B cell (primary cell): ENCODE results near the gene AS3MT. TPM values are rescaled to one million over a fixed set of nuclear protein-coding genes. Genes with fewer than 3 reads are reported as not detected.

Source experiments
- ATAC-seq: fragments of 200-7000 bp; cut with Tn5 transposase; one replicate; pipeline ENCODE4 v1.10.0; 2021; ENCODE audit warnings: low read depth, mild to moderate bottlenecking, moderate number of reproducible peaks, moderate library complexity
- CTCF ChIA-PET: fragments of 350-600 bp; sonication (Branson Sonifier 250); formaldehyde crosslinking; loops from one replicate; lab custom pipeline; 2021; ENCODE audit warnings: antibody characterized with exemption, inconsistent platforms; lab: Charles Lee
- POLR2A ChIA-PET: fragments of 350-600 bp; sonication (Branson Sonifier 250); formaldehyde crosslinking; loops from one replicate; lab custom pipeline; 2021; ENCODE audit warnings: antibody characterized with exemption; lab: Charles Lee
- DNase-seq: peaks from one replicate; pipeline ENCODE4 v3.0.0; 2013
- H2AFZ ChIP-seq: 2 replicates; pipeline ENCODE4 v1.6.1; 2012; ENCODE audit warnings: mild to moderate bottlenecking, low read depth, low read length; ENCODE audit not compliant: insufficient read depth, poor library complexity, severe bottlenecking
- H3K27ac ChIP-seq, 2 donors: 1 replicate in 1 of 2; 2 replicates in 1 of 2; pipeline ENCODE4 v1.5.1; 2012 to 2013; ENCODE audit warnings: low read length in 2 of 2, mild to moderate bottlenecking in 2 of 2, moderate library complexity in 1 of 2
- H3K27me3 ChIP-seq, 4 experiments: fragments of 200-600 bp in 1 of 4; sonication (generic) in 1 of 4; replicated peaks in 1 of 4; 1 replicate in 2 of 4; 2 replicates in 2 of 4; pipeline versions ENCODE4 v1.6.1 to v1.7.0; 2013 to 2016; ENCODE audit warnings: low read length in 3 of 4, mild to moderate bottlenecking in 2 of 4, mixed read lengths in 1 of 4, moderate library complexity in 1 of 4; ENCODE audit not compliant: insufficient read depth in 4 of 4, control insufficient read depth in 3 of 4; ENCODE audit errors: control extremely low read depth in 1 of 4
- H3K36me3 ChIP-seq, 2 experiments: replicated peaks in 1 of 2; 1 replicate in 1 of 2; 2 replicates in 1 of 2; pipeline versions ENCODE4 v1.6.1 to v1.7.1; 2013; ENCODE audit warnings: low read length in 1 of 2; ENCODE audit not compliant: insufficient read depth in 2 of 2, control insufficient read depth in 1 of 2; ENCODE audit errors: control extremely low read depth in 1 of 2, extremely low read depth in 1 of 2
- H3K4me1 ChIP-seq, 2 donors: fragments of 200-600 bp in 1 of 2; sonication (generic) in 1 of 2; 1 replicate in 1 of 2; 2 replicates in 1 of 2; pipeline versions ENCODE4 v1.5.1 to v1.6.1; 2013 to 2017; ENCODE audit warnings: low read length in 2 of 2; ENCODE audit not compliant: control insufficient read depth in 2 of 2, insufficient read depth in 2 of 2
- H3K4me2 ChIP-seq: replicated peaks from 2 replicates; pipeline ENCODE3; 2012; ENCODE audit warnings: mild to moderate bottlenecking, low read depth, low read length; ENCODE audit not compliant: poor library complexity, severe bottlenecking
- H3K4me3 ChIP-seq, 5 experiments: fragments of 200-600 bp in 1 of 5; sonication (generic) in 1 of 5; 1 replicate in 3 of 5; 2 replicates in 2 of 5; pipeline versions ENCODE4 v1.5.1 to v1.7.0; 2011 to 2016; ENCODE audit warnings: low read length in 4 of 5, mild to moderate bottlenecking in 4 of 5, low read depth in 2 of 5, control low read depth in 1 of 5, moderate library complexity in 1 of 5; ENCODE audit not compliant: insufficient read depth in 1 of 5; ENCODE audit errors: control extremely low read depth in 1 of 5, extremely low read depth in 1 of 5
- H3K79me2 ChIP-seq: fragments of 200-600 bp; sonication (generic); one replicate; pipeline ENCODE4 v1.6.0; 2016; ENCODE audit warnings: low read length; ENCODE audit not compliant: control insufficient read depth, insufficient read depth
- H3K9ac ChIP-seq: fragments of 200-600 bp; sonication (generic); 2 replicates; pipeline ENCODE4 v1.6.1; 2017; ENCODE audit warnings: mild to moderate bottlenecking, low read length, moderate library complexity
- H3K9me3 ChIP-seq, 3 donors: one replicate each; pipeline versions ENCODE4 v1.6.1 to v1.7.1; 2013; ENCODE audit warnings: low read length in 2 of 3; ENCODE audit not compliant: control insufficient read depth in 2 of 3, insufficient read depth in 1 of 3; ENCODE audit errors: control extremely low read depth in 1 of 3
- H4K20me1 ChIP-seq: 2 replicates; pipeline ENCODE4 v1.6.0; 2012; ENCODE audit warnings: mild to moderate bottlenecking, low read length; ENCODE audit not compliant: insufficient read depth, control insufficient read depth, poor library complexity, severe bottlenecking
- H3K27ac Mint-ChIP-seq: one replicate; pipeline ENCODE4 v1.8.0; 2021; ENCODE audit warnings: mixed read lengths
- H3K27me3 Mint-ChIP-seq: one replicate; pipeline ENCODE4 v1.8.0; 2021; ENCODE audit warnings: mixed read lengths
- H3K4me1 Mint-ChIP-seq: one replicate; pipeline ENCODE4 v1.8.0; 2021; ENCODE audit warnings: mixed read lengths
- H3K4me3 Mint-ChIP-seq: one replicate; pipeline ENCODE4 v1.8.0; 2021; ENCODE audit warnings: mixed read lengths
- H3K9me3 Mint-ChIP-seq: one replicate; pipeline ENCODE4 v1.8.0; 2022; ENCODE audit warnings: mixed read lengths; ENCODE audit not compliant: insufficient read depth
- CTCF ChIP-seq: fragments of 200-600 bp; IDR thresholded peaks from one replicate; pipeline ENCODE4 v1.8.0; 2022; ENCODE audit warnings: antibody characterized with exemption, mild to moderate bottlenecking
- EZH2 ChIP-seq: IDR thresholded peaks from 2 replicates; pipeline ENCODE4 v1.6.1; 2012; ENCODE audit warnings: borderline replicate concordance, low read depth, mild to moderate bottlenecking, moderate library complexity, low read length; ENCODE audit not compliant: insufficient read depth, poor library complexity, severe bottlenecking
- WGBS: methylation state at CpG from one replicate; pipeline ENCODE4 v1.1.5; 2013; ENCODE audit warnings: missing lambda C conversion rate; ENCODE audit not compliant: insufficient coverage; 5-methylcytosine and 5-hydroxymethylcytosine counted together
- intact Hi-C: fragments of 100-400 bp; cut with micrococcal nuclease; formaldehyde crosslinking; loops from one replicate; pipeline ENCODE4 v1.10.0; 2022
- polyA plus RNA-seq: library from polyadenylated mRNA; depleted of rRNA; stranded (reverse); fragments of >200 nt; gene quantifications from 2 replicates; pipeline ENCODE4 v1.2.3, GENCODE V29; 2012
- total RNA-seq, 2 donors: library from RNA; stranded (reverse); fragments of 120-200 nt in 1 of 2; gene quantifications; 1 replicate in 1 of 2; 2 replicates in 1 of 2; pipeline versions ENCODE4 v1.2.3 to v1.2.4, GENCODE V29; 2013 to 2022

AS3MT gene
- total and polyA plus RNA-seq, 2 donors (not counting 1 experiment from before 2014, with no cell fraction given): 0.25 TPM; not detected in 1

- H4K20me1 ChIP-seq: no peaks in the 10 kb centered on the region
- H3K36me3 ChIP-seq: no peaks in the 10 kb centered on the region
- ATAC-seq: no peak
- no peaks in the 10 kb centered on the region for H3K9me3 ChIP-seq
- TF ChIP-seq CTCF: no peak
- TF ChIP-seq EZH2: no peak
- no peak overlapping the region for H3K4me2 ChIP-seq
- ChIA-PET POLR2A (no interaction called here), CTCF (interaction anchor here (0.6 kb wide), 1 partner anchor 91 kb away, joined by 3 read pairs; no protein-coding TSS in a partner anchor)
- H3K27ac ChIP-seq: no peak overlapping the region
- no peaks in the 10 kb centered on the region for H3K27me3 Mint-ChIP-seq
- no peaks in the 10 kb centered on the region for H3K9me3 Mint-ChIP-seq
- DNase-seq: no peak
- H3K9ac ChIP-seq: no peak overlapping the region
- no peak overlapping the region for H3K4me3 Mint-ChIP-seq
- WGBS: 98% methylated on average over 7 of the region's 9 CpGs
- H3K4me3 ChIP-seq: no peak overlapping the region
- H3K79me2 ChIP-seq: no peaks in the 10 kb centered on the region
- H3K27ac Mint-ChIP-seq: no peak overlapping the region
- H2AFZ ChIP-seq: no peak overlapping the region
- H3K4me1 Mint-ChIP-seq: no peaks in the 10 kb centered on the region
- no peaks in the 10 kb centered on the region for H3K27me3 ChIP-seq
- intact Hi-C loops: no loop called here
- no peaks in the 10 kb centered on the region for H3K4me1 ChIP-seq
These were observed 43.0 kb upstream of the AS3MT start for GRCh38 chr10:102826148-102826796.

- WGBS: 75% methylated on average over 2 of the region's 5 CpGs
- H3K27ac ChIP-seq: no peak overlapping the region
- ATAC-seq (no peak), DNase-seq (no peak)
- intact Hi-C loops: no loop called here
- H3K27me3 Mint-ChIP-seq: no peaks in the 10 kb centered on the region
- H3K79me2 ChIP-seq: no peaks in the 10 kb centered on the region
- H3K27ac Mint-ChIP-seq: no peak overlapping the region
- H3K4me3 Mint-ChIP-seq: no peak overlapping the region
- no peaks in the 10 kb centered on the region for H3K4me1 Mint-ChIP-seq
- no peaks in the 10 kb centered on the region for H3K9me3 ChIP-seq
- ChIA-PET CTCF (interaction anchor here (0.6 to 1.1 kb wide), 2 partner anchors 9 to 87 kb away, joined by 4 to 8 read pairs; partner anchors contain the start of gene CYP17A1), POLR2A (no interaction called here)
- no peak overlapping the region for H2AFZ ChIP-seq
- TF ChIP-seq CTCF: no peak
- no peak for TF ChIP-seq EZH2
- no peak overlapping the region for H3K4me2 ChIP-seq
- H4K20me1 ChIP-seq: no peaks in the 10 kb centered on the region
- H3K4me1 ChIP-seq: no peaks in the 10 kb centered on the region
- H3K9ac ChIP-seq: no peak overlapping the region
- H3K27me3 ChIP-seq: no peaks in the 10 kb centered on the region
- H3K36me3 ChIP-seq: no peaks in the 10 kb centered on the region
- H3K4me3 ChIP-seq: no peak overlapping the region
- no peaks in the 10 kb centered on the region for H3K9me3 Mint-ChIP-seq
These were observed 41.7 kb upstream of the AS3MT start for GRCh38 chr10:102827597-102827975.
